ENCODE measurements around the gene PLD4.

- TF ChIP-seq EZH2 (IDR thresholded peaks at IDR 0.05) = no peak
- TF ChIP-seq POLR2AphosphoS5 (IDR thresholded peaks at IDR 0.05; ENCODE audit: borderline replicate concordance, low read depth, low read length) = no peak
- no peak for TF ChIP-seq FOXP2 (optimal IDR thresholded peaks at IDR 0.05; ENCODE audit: control extremely low read depth, extremely low read length, insufficient read depth)
Measured at GRCh38 chr14:104895207-104895785, 29.4 kb upstream of the PLD4 start.

Measured in SK-N-MC (cell line).